ENCODE measurements around the gene HOXB9.

Gene HOXB9

GRCh38 chr17:48663134-48663924 lies 37.2 kb upstream of the HOXB9 start:
- no peaks in the 10 kb centered on the region for H3K4me1 ChIP-seq (ENCODE audit: insufficient read depth, low read length, severe bottlenecking)
- no peak overlapping the region for H3K4me3 ChIP-seq (ENCODE audit: low read depth, low read length, poor library complexity, severe bottlenecking)
- H3K4me2 ChIP-seq (ENCODE audit: low read length): no peak overlapping the region
- no peak overlapping the region for H3K9ac ChIP-seq (ENCODE audit: low read length)
- no peaks in the 10 kb centered on the region for H4K20me1 ChIP-seq (ENCODE audit: insufficient read depth, low read length)
- H3K36me3 ChIP-seq (ENCODE audit: insufficient read depth, low read length): no peaks in the 10 kb centered on the region
- no peaks in the 10 kb centered on the region for H3K9me3 ChIP-seq (ENCODE audit: low read length)
- peak; percentile 22; the same call in 1 of the 2 replicates for TF ChIP-seq CTCF (IDR thresholded peaks at IDR 0.05; ENCODE audit: low read length)
- no peak for TF ChIP-seq EZH2 (IDR thresholded peaks at IDR 0.05; ENCODE audit: borderline replicate concordance, low read length)
- H3K27me3 ChIP-seq (ENCODE audit: insufficient read depth, low read length): peaks cover 2% of the 10 kb centered on the region; the same call in 1 of the 2 replicates
- no peak overlapping the region for H2AFZ ChIP-seq (ENCODE audit: low read length)
- H3F3A ChIP-seq (ENCODE audit: insufficient read depth, low read length): no peaks in the 10 kb centered on the region
- H3K27ac ChIP-seq (ENCODE audit: low read depth, low read length, poor library complexity, severe bottlenecking): no peak overlapping the region
- no peaks in the 10 kb centered on the region for H3K9me2 ChIP-seq (ENCODE audit: low read depth, low read length)
- H3K79me2 ChIP-seq (ENCODE audit: insufficient read depth, low read length): no peaks in the 10 kb centered on the region

- TF ChIP-seq CTCF (IDR thresholded peaks at IDR 0.05; ENCODE audit: low read length): no peak
- TF ChIP-seq EZH2 (IDR thresholded peaks at IDR 0.05; ENCODE audit: borderline replicate concordance, low read length): no peak
- no peaks in the 10 kb centered on the region for H4K20me1 ChIP-seq (ENCODE audit: insufficient read depth, low read length)
- no peaks in the 10 kb centered on the region for H3K36me3 ChIP-seq (ENCODE audit: insufficient read depth, low read length)
- no peak overlapping the region for H3K4me2 ChIP-seq (ENCODE audit: low read length)
- no peak overlapping the region for H3K27ac ChIP-seq (ENCODE audit: low read depth, low read length, poor library complexity, severe bottlenecking)
- no peaks in the 10 kb centered on the region for H3F3A ChIP-seq (ENCODE audit: insufficient read depth, low read length)
- H3K79me2 ChIP-seq (ENCODE audit: insufficient read depth, low read length): no peaks in the 10 kb centered on the region
- H3K27me3 ChIP-seq (ENCODE audit: insufficient read depth, low read length): peaks cover 2% of the 10 kb centered on the region; the same call in 1 of the 2 replicates
- no peaks in the 10 kb centered on the region for H3K9me3 ChIP-seq (ENCODE audit: low read length)
- H3K4me3 ChIP-seq (ENCODE audit: low read depth, low read length, poor library complexity, severe bottlenecking): no peak overlapping the region
- H3K9ac ChIP-seq (ENCODE audit: low read length): no peak overlapping the region
- no peak overlapping the region for H2AFZ ChIP-seq (ENCODE audit: low read length)
- H3K4me1 ChIP-seq (ENCODE audit: insufficient read depth, low read length, severe bottlenecking): no peaks in the 10 kb centered on the region
- H3K9me2 ChIP-seq (ENCODE audit: low read depth, low read length): no peaks in the 10 kb centered on the region
Observed at GRCh38 chr17:48655913-48656312, 29.8 kb upstream of the HOXB9 start.

GRCh38 chr17:48649741-48650140 lies 23.6 kb upstream of the HOXB9 start:
- Histone ChIP-seq H2AFZ (ENCODE audit: low read length) (no peak overlapping the region), H3K4me2 (ENCODE audit: low read length) (no peak overlapping the region), H3F3A (ENCODE audit: insufficient read depth, low read length) (no peaks in the 10 kb centered on the region), H3K9me2 (ENCODE audit: low read depth, low read length) (no peaks in the 10 kb centered on the region), H3K4me1 (ENCODE audit: insufficient read depth, low read length, severe bottlenecking) (no peaks in the 10 kb centered on the region), H3K27ac (ENCODE audit: low read depth, low read length, poor library complexity, severe bottlenecking) (no peak overlapping the region), H3K9ac (ENCODE audit: low read length) (no peak overlapping the region), H3K4me3 (ENCODE audit: low read depth, low read length, poor library complexity, severe bottlenecking) (no peak overlapping the region), H3K27me3 (ENCODE audit: insufficient read depth, low read length) (no peaks in the 10 kb centered on the region), H3K9me3 (ENCODE audit: low read length) (no peaks in the 10 kb centered on the region), H3K36me3 (ENCODE audit: insufficient read depth, low read length) (no peaks in the 10 kb centered on the region), H4K20me1 (ENCODE audit: insufficient read depth, low read length) (no peaks in the 10 kb centered on the region), H3K79me2 (ENCODE audit: insufficient read depth, low read length) (no peaks in the 10 kb centered on the region)
- TF ChIP-seq EZH2 (IDR thresholded peaks at IDR 0.05; ENCODE audit: borderline replicate concordance, low read length) (no peak), CTCF (IDR thresholded peaks at IDR 0.05; ENCODE audit: low read length) (no peak)

Measured in OCI-LY1 (cell line).